Heart right ventricle (tissue), 16 donors: ENCODE measurements around the gene PDE4D. TPM values are rescaled to one million over a fixed set of nuclear protein-coding genes. Genes with fewer than 3 reads are reported as not detected.

Experiments used
- ATAC-seq, 8 donors: fragments of 200-7000 bp; cut with Tn5 transposase; one replicate each; pipeline ENCODE4 v1.9.1; 2020; ENCODE audit warnings: mild to moderate bottlenecking in 8 of 8, moderate library complexity in 8 of 8, moderate number of reproducible peaks in 1 of 8
- DNase-seq, 2 donors: peaks; one replicate each; pipeline ENCODE4 v3.0.0-alpha.2; 2020
- H3K27ac ChIP-seq, 10 donors: fragments of 200-600 bp; sonication (generic) in 2 of 10; one replicate each; pipeline versions ENCODE4 v1.5.0 to v1.8.0; 2020 to 2022; ENCODE audit warnings: mild to moderate bottlenecking in 3 of 10
- H3K27me3 ChIP-seq, 7 donors: fragments of 200-600 bp; one replicate each; pipeline ENCODE4 v1.8.0; 2021 to 2022; ENCODE audit warnings: mild to moderate bottlenecking in 2 of 7
- H3K36me3 ChIP-seq, 9 donors: fragments of 200-600 bp; sonication (generic) in 1 of 9; one replicate each; pipeline versions ENCODE4 v1.5.0 to v1.8.0; 2020 to 2022; ENCODE audit warnings: mild to moderate bottlenecking in 2 of 9
- H3K4me1 ChIP-seq, 9 donors: fragments of 200-600 bp; sonication (generic) in 1 of 9; one replicate each; pipeline versions ENCODE4 v1.5.0 to v1.8.0; 2020 to 2022; ENCODE audit warnings: mild to moderate bottlenecking in 4 of 9
- H3K4me3 ChIP-seq, 10 donors: fragments of 200-600 bp; sonication (generic) in 2 of 10; one replicate each; pipeline versions ENCODE4 v1.5.0 to v1.8.0; 2020 to 2022; ENCODE audit warnings: mild to moderate bottlenecking in 7 of 10, moderate library complexity in 2 of 10
- H3K9me3 ChIP-seq, 11 donors: fragments of 200-600 bp in 10 of 11; sonication (generic) in 2 of 11; one replicate each; pipeline versions ENCODE4 v1.5.0 to v1.8.0; 2013 to 2022; ENCODE audit warnings: mild to moderate bottlenecking in 2 of 11, control low read depth in 1 of 11, moderate library complexity in 1 of 11
- WGBS, 2 donors: extraction: QIAGEN DNeasy Blood & Tissue Kit; methylation state at CpG; one replicate each; pipeline ENCODE4 v1.1.7; 2013; ENCODE audit warnings: inconsistent platforms in 1 of 2; 5-methylcytosine and 5-hydroxymethylcytosine counted together
- intact Hi-C, 10 donors: fragments of 100-400 bp; cut with DNase I; formaldehyde crosslinking; loops; one replicate each; pipeline versions ENCODE4 v1.11.1 to v1.14.2; 2022
- polyA plus RNA-seq, 2 donors: library from polyadenylated mRNA; stranded (reverse); fragments of 200-250 nt; gene quantifications; one replicate each; pipeline ENCODE4 v1.2.3, GENCODE V29; 2013
- total RNA-seq, 10 donors: library from RNA; stranded (reverse); fragmentation: NEBNext Ultra II Directional in 3 of 10; extraction: Animal tissue kit (Norgen Biotek cat#: 25700) in 3 of 10; gene quantifications; one replicate each; pipeline versions ENCODE4 v1.2.1 to v1.2.4, GENCODE V29; 2021 to 2023
- TF ChIP-seq, protein P1 (sequence below), 9 donors: fragments of 200-600 bp; sonication (generic) in 2 of 9; IDR thresholded peaks; one replicate each; pipeline versions ENCODE4 v1.5.0 to v1.8.0; 2021 to 2022; ENCODE audit warnings: antibody characterized with exemption in 9 of 9, mild to moderate bottlenecking in 5 of 9, moderate library complexity in 1 of 9
- donor health status: Arrhythmogenic right ventricular cardiomyopathy.
- donor health status: ischemic (EF 13 %, LVEDD 7.1; RV severe dilation, severe dysfunction).
- donor health status: healthy with polysubstance abuse.
- donor health status: DM: no; HTN: yes; CAD: no.
- donor health status: DM: no; HTN: no; CAD: no.
- donor health status: ischemic (EF 25% LVEDD 6.9; RV normal size, moderate dysfunction).
- donor health status: ischemic (EF 25% LVEDD 5.7; RV mildly dilated, moderate dysfunction).
- donor health status: healthy.
- donor health status: DM: yes; HTN: yes; CAD: no.
- donor health status: Ischemic cardiomyopathy.
- donor health status: ischemic (EF 35%, LVEDD 5.7; RV mildly dilated, moderate dysfunction).
- donor health status: nonischemic (EF 11% LVEDD 7.7; RV severe dilation, severe dysfunction).
- donor health status: DM: yes; HTN: yes; CAD: no.
- donor health status: PGD.
- donor health status: ischemic (EF 29% LVEDD 5.4; RV normal size, mild dysfunction).
- donor health status: nonischemic (EF 23%, LVEDD 6.1; RV moderate dilation, normal function).

PDE4D gene
- total and polyA plus RNA-seq, 12 donors = 5.8 to 83.2 (median 39.5) TPM

DNA sequence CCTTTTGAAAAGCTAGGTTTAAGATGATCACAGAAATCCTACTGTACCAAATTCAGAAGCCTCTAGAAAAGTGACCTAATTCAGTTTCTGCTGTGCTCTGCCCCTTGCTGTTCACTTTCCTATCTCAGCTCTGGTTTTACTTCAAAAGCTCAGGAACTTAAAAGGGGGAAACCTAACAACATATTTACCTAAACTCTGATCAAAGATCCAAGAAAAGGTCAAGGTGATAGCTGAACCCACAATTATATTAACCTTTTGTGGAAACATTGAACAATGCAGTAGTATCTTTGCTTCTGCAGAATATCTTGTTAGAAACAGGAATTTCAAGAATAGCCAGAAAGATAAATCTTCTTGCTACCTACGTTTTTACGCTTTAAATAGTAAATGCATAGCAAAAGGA lies 568.5 kb downstream of the PDE4D start:
- WGBS, 2 donors = 85 to 92% methylated on average over 2 of the region's 2 CpGs
- Histone ChIP-seq H3K4me1 (peaks cover 0 to 50% (median 30%) of the 10 kb centered on the region in 9 donors), H3K27me3 (no peaks in the 10 kb centered on the region), H3K27ac (no peak overlapping the region), H3K9me3 (no peaks in the 10 kb centered on the region), H3K4me3 (no peak overlapping the region), H3K36me3 (no peaks in the 10 kb centered on the region)
- no peak for DNase-seq
- TF ChIP-seq, protein P1, sequence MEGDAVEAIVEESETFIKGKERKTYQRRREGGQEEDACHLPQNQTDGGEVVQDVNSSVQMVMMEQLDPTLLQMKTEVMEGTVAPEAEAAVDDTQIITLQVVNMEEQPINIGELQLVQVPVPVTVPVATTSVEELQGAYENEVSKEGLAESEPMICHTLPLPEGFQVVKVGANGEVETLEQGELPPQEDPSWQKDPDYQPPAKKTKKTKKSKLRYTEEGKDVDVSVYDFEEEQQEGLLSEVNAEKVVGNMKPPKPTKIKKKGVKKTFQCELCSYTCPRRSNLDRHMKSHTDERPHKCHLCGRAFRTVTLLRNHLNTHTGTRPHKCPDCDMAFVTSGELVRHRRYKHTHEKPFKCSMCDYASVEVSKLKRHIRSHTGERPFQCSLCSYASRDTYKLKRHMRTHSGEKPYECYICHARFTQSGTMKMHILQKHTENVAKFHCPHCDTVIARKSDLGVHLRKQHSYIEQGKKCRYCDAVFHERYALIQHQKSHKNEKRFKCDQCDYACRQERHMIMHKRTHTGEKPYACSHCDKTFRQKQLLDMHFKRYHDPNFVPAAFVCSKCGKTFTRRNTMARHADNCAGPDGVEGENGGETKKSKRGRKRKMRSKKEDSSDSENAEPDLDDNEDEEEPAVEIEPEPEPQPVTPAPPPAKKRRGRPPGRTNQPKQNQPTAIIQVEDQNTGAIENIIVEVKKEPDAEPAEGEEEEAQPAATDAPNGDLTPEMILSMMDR (IDR thresholded peaks at IDR 0.05) = no peak
- intact Hi-C loops = loop anchor here in 1 of 10 donors (5.0 kb wide), 1 partner anchor 38 kb away; no protein-coding TSS in a partner anchor
- ATAC-seq = no peak

DNA sequence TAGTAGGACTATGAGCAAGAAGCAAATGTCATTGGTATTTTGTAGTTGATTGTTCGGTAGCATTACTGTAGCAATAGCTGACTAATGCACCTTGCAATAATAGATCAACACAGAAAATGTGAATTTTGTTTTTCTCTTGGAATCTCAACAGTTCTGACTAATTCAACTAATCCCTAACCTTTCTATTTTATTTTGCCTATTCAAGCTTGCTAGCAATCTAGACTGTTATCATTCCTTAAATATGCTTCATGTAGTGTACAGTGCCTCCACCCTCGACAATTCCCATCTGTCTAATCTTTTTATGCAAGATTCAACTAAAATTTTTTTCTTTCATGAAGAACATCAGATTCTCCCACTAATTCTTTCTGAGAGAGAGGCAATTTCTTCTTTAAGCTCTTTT lies 570.6 kb downstream of the PDE4D start:
- intact Hi-C loops = loop anchor here in 1 of 10 donors (5.0 kb wide), 1 partner anchor 46 kb away; no protein-coding TSS in a partner anchor
- Histone ChIP-seq H3K9me3 (no peaks in the 10 kb centered on the region), H3K4me3 (no peak overlapping the region), H3K27ac (no peak overlapping the region), H3K4me1 (peaks cover 9 to 57% (median 31%) of the 10 kb centered on the region in 9 donors), H3K27me3 (no peaks in the 10 kb centered on the region), H3K36me3 (no peaks in the 10 kb centered on the region)
- 90 to 95% methylated on average over 2 of the region's 2 CpGs for WGBS, 2 donors
- TF ChIP-seq, protein P1 (IDR thresholded peaks at IDR 0.05) = no peak
- no peak for ATAC-seq
- no peak for DNase-seq

DNA sequence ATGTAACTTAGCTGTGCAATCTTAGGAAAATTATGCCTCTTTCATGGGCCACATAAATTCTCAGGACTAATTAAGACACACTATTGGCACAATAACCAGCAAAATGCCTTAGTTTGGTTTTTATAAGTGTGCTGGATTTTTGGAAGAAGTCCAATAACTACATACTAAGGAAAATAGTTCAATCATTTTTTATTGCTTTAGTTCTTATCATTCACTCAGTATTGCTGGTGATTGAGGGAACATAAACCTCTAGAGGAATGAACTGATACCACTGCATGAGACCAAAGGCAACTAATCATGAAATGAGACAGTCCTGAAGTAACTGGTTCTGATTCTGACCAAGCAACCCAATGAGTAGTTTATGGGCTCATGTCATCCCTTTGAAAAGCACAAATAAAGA lies 571.5 kb downstream of the PDE4D start:
- H3K27ac ChIP-seq = peak overlapping the region in 2 of 10 donors; percentile 41 to 61
- no peaks in the 10 kb centered on the region for H3K36me3 ChIP-seq
- no peak for DNase-seq
- no peaks in the 10 kb centered on the region for H3K27me3 ChIP-seq
- no peaks in the 10 kb centered on the region for H3K9me3 ChIP-seq
- intact Hi-C loops = loop anchor here in 1 of 10 donors (5.0 kb wide), 1 partner anchor 45 kb away; no protein-coding TSS in a partner anchor
- no peak overlapping the region for H3K4me3 ChIP-seq
- H3K4me1 ChIP-seq = peaks cover 14 to 57% (median 35%) of the 10 kb centered on the region in 9 donors
- TF ChIP-seq, protein P1 (IDR thresholded peaks at IDR 0.05) = no peak
- no peak for ATAC-seq

DNA sequence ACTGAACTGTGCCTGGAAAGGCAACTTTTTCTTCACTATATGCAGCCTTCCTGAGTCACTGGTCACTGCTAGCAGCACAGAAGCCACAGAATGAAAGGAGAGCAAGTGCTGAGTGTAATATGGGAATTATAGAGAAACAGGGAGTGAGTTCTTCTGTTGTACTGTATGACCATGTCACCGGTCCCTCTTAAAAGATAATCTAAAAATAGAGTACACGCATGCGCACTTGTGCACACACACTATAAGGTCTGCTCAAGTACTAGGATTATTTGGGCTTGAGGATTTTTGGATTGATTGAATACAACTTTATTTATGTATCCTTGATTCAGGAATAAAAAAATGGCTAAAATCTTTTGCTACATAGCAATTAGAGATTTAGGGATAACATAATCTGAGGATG lies 571.9 kb downstream of the PDE4D start:
- Histone ChIP-seq H3K36me3 (no peaks in the 10 kb centered on the region), H3K27me3 (no peaks in the 10 kb centered on the region), H3K27ac (peak overlapping the region in 5 of 10 donors; percentile 14 to 61 (median 31)), H3K4me3 (no peak overlapping the region), H3K9me3 (no peaks in the 10 kb centered on the region), H3K4me1 (peaks cover 18 to 58% (median 39%) of the 10 kb centered on the region in 9 donors)
- DNase-seq = no peak
- peak in 7 of 8 donors; percentile 23 to 71 (median 48) for ATAC-seq
- 56 to 57% methylated on average over 3 of the region's 3 CpGs for WGBS, 2 donors
- intact Hi-C loops = loop anchor here in 1 of 10 donors (5.0 kb wide), 1 partner anchor 44 kb away; no protein-coding TSS in a partner anchor
- TF ChIP-seq, protein P1 (IDR thresholded peaks at IDR 0.05) = no peak
